ENCODE data around the gene OS9.
"Not testable (repeated sequence)": the region's sequence is repeated elsewhere in the genome, so short reads cannot be mapped to it uniquely, and the experiment has no call there.

OS9 gene, protein sequence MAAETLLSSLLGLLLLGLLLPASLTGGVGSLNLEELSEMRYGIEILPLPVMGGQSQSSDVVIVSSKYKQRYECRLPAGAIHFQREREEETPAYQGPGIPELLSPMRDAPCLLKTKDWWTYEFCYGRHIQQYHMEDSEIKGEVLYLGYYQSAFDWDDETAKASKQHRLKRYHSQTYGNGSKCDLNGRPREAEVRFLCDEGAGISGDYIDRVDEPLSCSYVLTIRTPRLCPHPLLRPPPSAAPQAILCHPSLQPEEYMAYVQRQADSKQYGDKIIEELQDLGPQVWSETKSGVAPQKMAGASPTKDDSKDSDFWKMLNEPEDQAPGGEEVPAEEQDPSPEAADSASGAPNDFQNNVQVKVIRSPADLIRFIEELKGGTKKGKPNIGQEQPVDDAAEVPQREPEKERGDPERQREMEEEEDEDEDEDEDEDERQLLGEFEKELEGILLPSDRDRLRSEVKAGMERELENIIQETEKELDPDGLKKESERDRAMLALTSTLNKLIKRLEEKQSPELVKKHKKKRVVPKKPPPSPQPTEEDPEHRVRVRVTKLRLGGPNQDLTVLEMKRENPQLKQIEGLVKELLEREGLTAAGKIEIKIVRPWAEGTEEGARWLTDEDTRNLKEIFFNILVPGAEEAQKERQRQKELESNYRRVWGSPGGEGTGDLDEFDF

DNA sequence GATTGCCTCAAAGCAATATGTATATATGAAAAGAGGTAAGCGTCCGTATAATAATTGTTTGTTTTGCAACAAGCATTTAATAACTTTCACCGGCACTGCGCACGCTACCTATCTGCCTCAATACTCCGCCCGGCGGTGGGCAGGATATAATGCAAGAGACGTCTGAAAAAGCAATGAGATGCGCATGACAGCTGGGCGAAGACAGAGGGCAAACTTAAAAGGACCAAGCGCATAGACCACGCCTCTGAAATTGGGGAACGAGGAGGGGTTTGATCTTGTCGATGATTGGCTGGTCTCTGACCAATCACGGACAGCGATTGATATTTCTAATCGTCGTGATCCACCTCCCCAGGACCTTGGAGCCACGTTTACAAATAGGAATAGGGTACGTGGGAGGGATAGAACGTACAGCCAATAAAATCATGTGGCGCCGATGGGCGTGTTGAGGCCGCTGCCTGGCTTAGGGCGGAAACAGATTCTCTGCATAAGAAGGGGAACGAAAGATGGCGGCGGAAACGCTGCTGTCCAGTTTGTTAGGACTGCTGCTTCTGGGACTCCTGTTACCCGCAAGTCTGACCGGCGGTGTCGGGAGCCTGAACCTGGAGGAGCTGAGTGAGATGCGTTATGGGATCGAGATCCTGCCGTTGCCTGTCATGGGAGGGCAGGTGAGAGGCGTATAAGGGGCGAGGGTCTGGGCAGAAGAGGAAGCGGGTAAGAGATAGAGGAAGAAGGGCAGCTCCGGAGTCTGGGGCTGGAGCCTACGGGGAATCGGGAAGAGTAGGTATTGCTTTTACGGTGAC, at the start of gene OS9:
OS9 (plus strand) TSS at position 474 of the 800 bp plus-strand sequence; CDS start at position 504, 30 bp downstream.
- peak; percentile 83 to 98 for DNase-seq

DNA sequence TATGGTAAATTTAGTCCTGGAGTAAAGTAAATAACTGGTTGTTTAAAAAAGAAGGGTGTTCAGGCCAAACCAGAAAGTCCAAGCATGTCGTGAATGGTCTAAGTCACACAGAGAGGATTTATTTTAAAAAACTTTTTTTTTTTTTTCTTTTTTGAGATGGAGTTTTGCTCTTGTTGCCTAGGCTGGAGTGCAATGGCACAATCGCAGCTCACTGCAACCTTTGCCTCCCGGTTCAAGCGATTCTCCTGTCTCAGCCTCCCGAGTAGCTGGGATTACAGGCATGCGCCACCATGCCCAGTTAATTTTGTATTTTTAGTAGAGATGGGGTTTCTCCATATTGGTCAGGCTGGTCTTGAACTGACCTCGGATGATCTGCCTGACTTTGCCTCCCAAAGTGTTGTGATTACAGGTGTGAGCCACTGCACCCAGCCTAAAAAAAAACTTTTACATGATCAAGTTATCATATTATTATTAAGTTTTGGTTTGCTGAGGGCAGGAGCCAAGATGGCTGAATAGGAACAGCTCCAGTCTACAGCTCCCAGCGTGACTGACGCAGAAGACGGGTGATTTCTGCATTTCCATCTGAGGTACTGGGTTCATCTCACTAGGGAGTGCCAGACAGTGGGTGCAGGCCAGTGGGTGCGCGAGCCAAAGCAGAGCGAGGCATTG, 47.8 kb upstream of the OS9 start:
- not testable (repeated sequence) for DNase-seq

GRCh38 chr12:57646659-57647049, 47.3 kb upstream of the OS9 start:
- not testable (repeated sequence) for DNase-seq

- no peak for DNase-seq
These were observed 39.9 kb upstream of the OS9 start for GRCh38 chr12:57654042-57654441.

DNA sequence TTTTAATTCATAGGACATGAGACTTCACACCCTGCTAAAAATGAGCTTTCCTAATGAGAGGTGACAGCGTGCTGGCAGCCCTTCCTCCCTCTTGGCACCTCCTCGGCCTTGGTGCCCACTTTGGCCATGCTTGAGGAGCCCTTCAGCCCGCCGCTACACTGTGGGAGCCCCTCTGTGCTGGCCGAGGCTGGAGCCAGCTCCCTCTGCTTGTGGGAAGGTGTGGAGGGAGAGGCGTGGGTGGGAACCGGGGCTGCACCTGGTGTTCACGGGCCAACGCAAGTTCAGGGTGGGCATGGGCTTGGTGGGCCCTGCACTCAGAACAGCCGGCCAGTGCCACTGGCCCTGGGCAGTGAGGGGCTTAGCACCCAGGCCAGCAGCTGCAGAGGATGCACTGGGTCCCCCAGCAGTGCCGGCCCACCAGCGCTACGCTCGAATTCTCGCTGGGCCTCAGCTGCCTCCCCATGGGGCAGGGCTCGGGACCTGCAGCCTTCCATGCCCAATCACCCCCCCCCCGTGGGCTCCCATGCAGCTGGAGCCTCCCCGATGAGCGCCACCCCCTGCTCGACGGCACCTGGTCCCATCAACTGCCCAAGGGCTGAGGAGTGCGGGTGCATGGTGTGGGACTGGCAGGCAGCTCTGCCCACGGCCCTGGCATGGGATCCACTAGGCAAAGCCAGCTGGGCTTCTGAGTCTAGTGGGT, 38.2 kb upstream of the OS9 start:
- DNase-seq, result no peak

- DNase-seq, result not testable (repeated sequence)
These were observed 37.5 kb upstream of the OS9 start for GRCh38 chr12:57656408-57656807.

GRCh38 chr12:57657744-57658143, 36.2 kb upstream of the OS9 start:
- DNase-seq, result no peak

DNA sequence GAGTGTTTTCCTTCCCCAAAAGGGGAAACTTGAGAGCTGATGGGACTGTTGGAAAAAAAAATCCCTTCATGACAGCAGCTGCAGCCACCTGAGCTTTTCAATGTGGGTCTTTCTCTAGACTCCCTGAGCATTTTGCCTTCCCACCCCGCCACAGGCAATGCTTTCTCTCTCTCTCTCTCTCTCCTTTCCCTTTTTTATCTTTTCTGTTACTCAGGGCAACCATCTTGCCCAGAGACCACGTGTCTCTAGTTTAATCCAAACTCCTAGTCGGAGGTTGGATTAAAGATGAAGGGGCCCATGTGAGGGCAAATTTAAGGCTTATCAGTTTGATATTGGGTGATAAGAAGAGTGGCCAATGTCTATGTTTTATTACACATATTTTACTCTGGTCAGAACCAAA, 35.0 kb upstream of the OS9 start:
- DNase-seq, result no peak

DNA sequence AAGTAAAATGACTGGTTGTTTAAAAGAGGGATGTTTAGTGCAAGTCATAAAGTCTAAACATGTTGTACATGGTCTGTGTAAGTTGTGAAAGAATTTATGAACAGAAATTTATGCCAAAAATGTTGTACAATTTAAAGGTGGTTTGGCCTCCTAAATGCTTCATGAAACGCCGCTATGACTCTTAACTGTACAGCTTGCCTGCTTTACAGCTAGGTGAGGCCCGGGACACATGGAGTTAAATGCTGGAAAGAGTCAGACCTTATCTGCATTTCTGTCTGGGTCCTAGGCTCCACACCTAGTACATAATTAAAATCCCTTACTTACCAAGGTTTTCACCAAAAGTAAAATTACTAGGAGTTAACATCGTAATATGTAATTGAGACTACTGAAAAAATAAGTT, 32.6 kb upstream of the OS9 start:
- no peak for DNase-seq

DNA sequence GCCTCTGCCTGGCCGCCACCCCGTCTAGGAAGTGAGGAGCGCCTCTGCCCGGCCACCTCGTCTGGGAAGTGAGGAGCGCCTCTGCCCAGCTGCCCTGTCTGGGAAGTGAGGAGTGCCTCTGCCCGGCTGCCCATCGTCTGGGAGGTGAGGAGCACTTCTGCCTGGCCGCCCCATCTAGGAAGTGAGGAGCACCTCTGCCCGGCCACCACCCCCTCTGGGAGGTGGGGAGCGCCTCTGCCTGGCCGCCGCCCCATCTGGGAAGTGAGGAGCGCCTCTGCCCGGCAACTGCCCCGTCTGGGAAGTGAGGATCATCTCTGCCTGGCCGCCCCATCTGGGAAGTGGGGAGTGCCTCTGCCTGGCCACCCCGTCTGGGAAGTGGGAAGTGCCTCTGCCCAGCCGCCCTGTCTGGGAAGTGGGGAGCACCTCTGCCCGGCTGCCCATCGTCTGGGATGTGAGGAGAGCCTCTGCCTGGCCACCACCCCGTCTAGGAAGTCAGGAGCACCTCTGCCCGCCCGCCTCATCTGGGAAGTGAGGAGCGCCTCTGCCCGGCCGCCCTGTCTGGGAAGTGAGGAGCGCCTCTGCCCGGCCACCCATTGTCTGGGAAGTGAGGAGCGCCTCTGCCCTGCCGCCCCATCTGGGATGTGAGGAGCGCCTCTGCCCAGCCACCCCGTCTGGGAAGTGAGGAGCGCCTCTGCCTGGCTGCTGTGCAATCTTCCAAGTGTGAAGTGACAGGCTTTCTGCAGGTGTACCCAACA, 28.7 kb upstream of the OS9 start:
- not testable (repeated sequence) for DNase-seq

GRCh38 chr12:57666897-57667296, 27.0 kb upstream of the OS9 start:
- DNase-seq, result no peak

DNA sequence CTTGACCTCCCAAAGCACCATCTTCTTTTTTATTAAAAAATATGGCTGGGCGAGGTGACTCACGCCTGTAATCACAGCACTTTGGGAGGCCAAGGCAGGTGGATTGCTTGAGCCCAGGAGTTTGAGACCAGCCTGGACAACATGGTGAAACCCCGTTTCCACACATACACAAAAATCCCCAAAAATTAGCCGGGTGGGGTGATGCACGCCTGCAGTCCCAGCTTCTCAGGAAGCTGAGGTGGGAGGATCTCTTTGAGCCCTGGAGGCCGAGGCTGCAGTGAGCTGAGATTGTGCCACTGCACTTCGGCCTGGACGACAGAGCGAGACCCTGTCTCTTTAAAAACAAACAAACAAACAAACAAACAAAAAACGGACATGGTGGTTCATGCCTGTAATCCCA, 24.2 kb upstream of the OS9 start:
- DNase-seq, result not testable (repeated sequence)

GRCh38 chr12:57671811-57672210, 22.1 kb upstream of the OS9 start:
- DNase-seq, result not testable (repeated sequence)

DNA sequence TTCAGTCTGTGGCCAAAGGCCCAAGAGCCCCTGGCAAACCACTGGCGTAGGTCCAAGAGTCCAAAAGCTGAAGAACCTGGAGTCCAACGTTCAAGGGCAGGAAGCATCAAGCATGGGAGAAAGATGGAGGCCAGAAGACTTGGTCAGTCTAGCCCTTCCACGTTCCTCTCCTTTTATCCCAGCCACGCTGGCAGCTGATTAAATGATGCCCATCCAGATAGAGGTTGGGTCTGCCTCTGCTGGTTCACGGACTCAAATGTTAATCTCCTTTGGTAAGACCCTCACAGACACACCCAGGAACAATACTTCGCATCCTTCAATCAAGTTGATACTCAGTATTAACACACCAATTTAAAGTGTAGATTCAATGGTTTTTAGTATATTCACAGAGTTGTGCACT, 21.1 kb upstream of the OS9 start:
- no peak for DNase-seq

GRCh38 chr12:57674691-57675090, 19.2 kb upstream of the OS9 start:
- no peak for DNase-seq

GRCh38 chr12:57677947-57678346, 16.0 kb upstream of the OS9 start:
- not testable (repeated sequence) for DNase-seq

DNA sequence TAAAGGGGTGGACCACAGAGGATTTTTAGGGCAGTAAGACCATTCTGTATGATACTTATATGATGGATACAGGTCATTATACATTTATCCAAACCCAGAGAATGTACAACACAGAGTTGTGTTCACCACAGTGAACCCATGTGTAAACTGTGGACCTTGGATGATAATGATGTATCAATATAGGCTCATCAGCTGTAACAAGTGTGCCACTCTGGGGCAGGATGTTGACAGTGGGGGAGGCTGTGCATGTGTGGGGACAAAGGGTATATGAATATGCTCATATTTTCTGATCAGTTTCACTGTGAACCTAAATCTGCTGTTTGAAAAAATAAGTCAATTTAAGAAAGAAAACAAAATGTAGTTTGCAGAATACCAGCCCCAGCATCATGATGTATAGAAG, 14.2 kb upstream of the OS9 start:
- no peak for DNase-seq

- DNase-seq, result no peak
These were observed 6.1 kb upstream of the OS9 start for GRCh38 chr12:57687862-57688261.

GRCh38 chr12:57688931-57689330, 5.0 kb upstream of the OS9 start:
- no peak for DNase-seq

DNA sequence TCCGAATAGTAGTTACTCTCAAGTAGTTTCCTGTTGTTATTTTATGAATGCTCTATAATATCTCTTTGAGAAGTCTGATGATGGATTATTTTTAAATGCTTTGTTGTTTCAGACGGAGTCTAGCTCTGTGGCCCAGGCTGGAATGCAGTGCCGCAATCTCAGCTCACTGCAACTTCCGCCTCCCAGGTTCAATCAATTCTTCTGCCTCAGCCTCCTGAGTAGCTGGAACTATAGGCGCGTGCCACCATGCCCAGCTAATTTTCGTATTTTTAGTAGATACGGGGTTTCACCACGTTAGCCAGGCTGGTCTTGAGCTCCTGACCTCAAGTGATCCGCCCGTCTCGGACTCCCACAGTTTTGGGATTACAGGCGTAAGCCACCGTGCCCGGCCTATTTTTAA, 1.4 kb upstream of the OS9 start:
- no peak for DNase-seq

DNA sequence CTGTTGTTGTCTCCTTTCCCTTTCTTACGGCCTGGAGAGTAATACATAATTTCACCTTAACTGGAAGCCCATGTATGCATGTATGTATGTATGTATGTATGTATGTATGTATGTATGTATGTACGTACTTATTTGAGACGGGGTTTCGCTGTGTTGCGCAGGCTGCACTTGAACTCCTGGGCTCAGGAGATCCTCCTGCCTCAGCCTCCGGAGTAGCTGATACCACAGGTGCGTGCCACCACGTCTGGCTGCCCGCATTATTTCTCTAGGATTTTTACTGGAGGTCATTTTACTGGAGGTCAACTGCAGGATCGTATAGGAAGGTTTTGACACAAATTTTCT, 644 bp upstream of the OS9 start:
- DNase-seq, result no peak
